DND-41 (cell line): ENCODE results near the gene ARHGEF7.
A peak's percentile ranks its signal among the peaks of the same experiment; 100 is the strongest.

Source experiments
- ATAC-seq: fragments of 200-7000 bp; cut with Tn5 transposase; 3 replicates; pipeline ENCODE4 v1.9.1; 2021; ENCODE audit warnings: low read depth; ENCODE audit not compliant: insufficient read depth
- DNase-seq: peaks from one replicate; pipeline ENCODE4 v3.0.0-alpha.2; 2020
- H2AFZ ChIP-seq: 2 replicates; pipeline ENCODE4 v1.6.0; 2012; ENCODE audit warnings: low read depth, low read length
- H3K27ac ChIP-seq: 2 replicates; pipeline ENCODE4 v1.5.1; 2012; ENCODE audit warnings: low read length, inconsistent platforms
- H3K27me3 ChIP-seq: fragments of 200-600 bp; sonication (generic); 2 replicates; pipeline ENCODE4 v1.6.0; 2012; ENCODE audit warnings: low read length, mild to moderate bottlenecking, inconsistent platforms; ENCODE audit not compliant: insufficient read depth, poor library complexity
- H3K36me3 ChIP-seq: 2 replicates; pipeline ENCODE4 v1.5.1; 2012; ENCODE audit warnings: low read length, inconsistent platforms; ENCODE audit not compliant: insufficient read depth
- H3K4me1 ChIP-seq: 2 replicates; pipeline ENCODE4 v1.5.1; 2012; ENCODE audit warnings: mild to moderate bottlenecking, low read length; ENCODE audit not compliant: insufficient read depth
- H3K4me2 ChIP-seq: 2 replicates; pipeline ENCODE4 v1.6.0; 2012; ENCODE audit warnings: mild to moderate bottlenecking, moderate library complexity, low read length, inconsistent platforms; ENCODE audit not compliant: insufficient read depth
- H3K4me3 ChIP-seq, 2 experiments: fragments of 200-600 bp in 1 of 2; shearing (Covaris generic) in 1 of 2; 2 replicates each; pipeline ENCODE4 v1.5.1; 2012 to 2016; ENCODE audit warnings: inconsistent platforms in 2 of 2, low read length in 2 of 2, mild to moderate bottlenecking in 2 of 2, low read depth in 1 of 2, moderate library complexity in 1 of 2
- H3K79me2 ChIP-seq: 2 replicates; pipeline ENCODE4 v1.6.0; 2012; ENCODE audit warnings: low read length, inconsistent platforms; ENCODE audit not compliant: insufficient read depth
- H3K9ac ChIP-seq: 2 replicates; pipeline ENCODE4 v1.6.0; 2012; ENCODE audit warnings: low read depth, mild to moderate bottlenecking, inconsistent platforms, low read length, moderate library complexity
- H3K9me3 ChIP-seq: 2 replicates; pipeline ENCODE4 v1.5.1; 2012; ENCODE audit warnings: low read length, moderate library complexity, mild to moderate bottlenecking, inconsistent platforms; ENCODE audit not compliant: insufficient read depth, severe bottlenecking
- H4K20me1 ChIP-seq: 2 replicates; pipeline ENCODE4 v1.6.0; 2012; ENCODE audit warnings: low read length; ENCODE audit not compliant: insufficient read depth
- EZH2 ChIP-seq: IDR thresholded peaks from 3 replicates; pipeline ENCODE4 v1.6.1; 2012; ENCODE audit warnings: borderline replicate concordance, low read depth, mild to moderate bottlenecking, moderate library complexity, low read length, inconsistent platforms; ENCODE audit not compliant: severe bottlenecking
- TF ChIP-seq, protein P1 (sequence below): IDR thresholded peaks from 2 replicates; pipeline ENCODE4 v1.5.1; 2012; ENCODE audit warnings: borderline replicate concordance, low read length, moderate library complexity, mild to moderate bottlenecking; ENCODE audit not compliant: poor library complexity, severe bottlenecking; ENCODE audit errors: extremely low read depth

The ARHGEF7 gene

DNA sequence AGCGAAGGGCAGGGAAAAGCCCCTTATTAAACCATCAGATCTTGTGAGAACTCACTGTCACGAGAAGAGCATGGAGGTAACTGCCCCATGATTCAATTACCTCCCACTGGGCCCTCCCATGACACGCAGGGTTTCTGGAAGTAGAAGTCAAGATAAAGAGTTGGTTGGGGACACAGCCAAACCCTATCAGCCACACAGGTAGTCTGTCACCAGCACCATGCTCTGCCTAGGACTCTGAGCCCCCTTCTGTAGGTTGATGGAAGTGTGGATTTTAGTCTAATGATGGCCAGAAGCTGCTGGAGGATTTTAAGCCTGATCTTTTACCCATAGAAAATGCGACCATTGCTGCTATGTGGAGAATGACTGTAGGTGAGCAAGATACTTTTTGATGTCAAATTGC, 60.8 kb downstream of the ARHGEF7 start:
- Histone ChIP-seq H3K9ac (peak overlapping the region; percentile 51), H4K20me1 (peaks cover 29% of the 10 kb centered on the region; the same call in 1 of the 2 replicates), H2AFZ (no peak overlapping the region), H3K4me1 (peaks cover 100% of the 10 kb centered on the region), H3K4me3 (peak overlapping the region in 1 of 2 experiments; percentile 46; a peak in 1 of 4 replicates), H3K36me3 (peaks cover 49% of the 10 kb centered on the region), H3K27me3 (no peaks in the 10 kb centered on the region), H3K79me2 (peaks cover 95% of the 10 kb centered on the region), H3K9me3 (no peaks in the 10 kb centered on the region), H3K27ac (peak overlapping the region; percentile 97), H3K4me2 (peak overlapping the region; percentile 61)
- ATAC-seq (no peak), DNase-seq (no peak)
- no peak for TF ChIP-seq EZH2
- TF ChIP-seq, protein P1, sequence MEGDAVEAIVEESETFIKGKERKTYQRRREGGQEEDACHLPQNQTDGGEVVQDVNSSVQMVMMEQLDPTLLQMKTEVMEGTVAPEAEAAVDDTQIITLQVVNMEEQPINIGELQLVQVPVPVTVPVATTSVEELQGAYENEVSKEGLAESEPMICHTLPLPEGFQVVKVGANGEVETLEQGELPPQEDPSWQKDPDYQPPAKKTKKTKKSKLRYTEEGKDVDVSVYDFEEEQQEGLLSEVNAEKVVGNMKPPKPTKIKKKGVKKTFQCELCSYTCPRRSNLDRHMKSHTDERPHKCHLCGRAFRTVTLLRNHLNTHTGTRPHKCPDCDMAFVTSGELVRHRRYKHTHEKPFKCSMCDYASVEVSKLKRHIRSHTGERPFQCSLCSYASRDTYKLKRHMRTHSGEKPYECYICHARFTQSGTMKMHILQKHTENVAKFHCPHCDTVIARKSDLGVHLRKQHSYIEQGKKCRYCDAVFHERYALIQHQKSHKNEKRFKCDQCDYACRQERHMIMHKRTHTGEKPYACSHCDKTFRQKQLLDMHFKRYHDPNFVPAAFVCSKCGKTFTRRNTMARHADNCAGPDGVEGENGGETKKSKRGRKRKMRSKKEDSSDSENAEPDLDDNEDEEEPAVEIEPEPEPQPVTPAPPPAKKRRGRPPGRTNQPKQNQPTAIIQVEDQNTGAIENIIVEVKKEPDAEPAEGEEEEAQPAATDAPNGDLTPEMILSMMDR: peak; percentile 34

DNA sequence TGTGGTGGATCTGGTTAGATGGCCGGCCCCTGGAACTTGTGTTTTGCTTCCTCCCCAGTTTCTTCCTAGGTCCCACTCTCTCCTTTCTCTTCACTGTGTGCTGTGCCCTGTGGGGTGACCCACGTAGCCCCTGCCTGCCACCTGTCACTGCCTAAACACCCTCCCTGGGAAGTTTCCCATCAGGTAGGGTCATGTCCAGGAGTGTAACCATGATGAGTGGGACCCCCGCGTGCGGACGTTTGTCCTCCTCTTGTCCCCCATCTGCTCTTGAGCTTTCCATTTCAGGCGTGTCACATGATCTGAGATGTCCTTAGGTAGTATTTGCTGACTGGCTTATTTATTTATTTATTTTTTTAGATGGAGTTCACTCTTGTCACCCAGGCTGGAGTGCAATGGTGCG, 61.3 kb downstream of the ARHGEF7 start:
- Histone ChIP-seq H3K9me3 (no peaks in the 10 kb centered on the region), H3K4me2 (peak overlapping the region; percentile 61), H3K4me3 (peak overlapping the region in 1 of 2 experiments; percentile 46; a peak in 1 of 4 replicates), H3K27ac (peak overlapping the region; percentile 97), H3K4me1 (peaks cover 100% of the 10 kb centered on the region), H3K9ac (peak overlapping the region; percentile 51), H3K79me2 (peaks cover 95% of the 10 kb centered on the region), H2AFZ (no peak overlapping the region), H4K20me1 (peaks cover 27% of the 10 kb centered on the region; the same call in 1 of the 2 replicates), H3K27me3 (no peaks in the 10 kb centered on the region), H3K36me3 (peaks cover 50% of the 10 kb centered on the region)
- no peak for TF ChIP-seq EZH2
- TF ChIP-seq, protein P1: no peak
- DNase-seq (no peak), ATAC-seq (no peak)

DNA sequence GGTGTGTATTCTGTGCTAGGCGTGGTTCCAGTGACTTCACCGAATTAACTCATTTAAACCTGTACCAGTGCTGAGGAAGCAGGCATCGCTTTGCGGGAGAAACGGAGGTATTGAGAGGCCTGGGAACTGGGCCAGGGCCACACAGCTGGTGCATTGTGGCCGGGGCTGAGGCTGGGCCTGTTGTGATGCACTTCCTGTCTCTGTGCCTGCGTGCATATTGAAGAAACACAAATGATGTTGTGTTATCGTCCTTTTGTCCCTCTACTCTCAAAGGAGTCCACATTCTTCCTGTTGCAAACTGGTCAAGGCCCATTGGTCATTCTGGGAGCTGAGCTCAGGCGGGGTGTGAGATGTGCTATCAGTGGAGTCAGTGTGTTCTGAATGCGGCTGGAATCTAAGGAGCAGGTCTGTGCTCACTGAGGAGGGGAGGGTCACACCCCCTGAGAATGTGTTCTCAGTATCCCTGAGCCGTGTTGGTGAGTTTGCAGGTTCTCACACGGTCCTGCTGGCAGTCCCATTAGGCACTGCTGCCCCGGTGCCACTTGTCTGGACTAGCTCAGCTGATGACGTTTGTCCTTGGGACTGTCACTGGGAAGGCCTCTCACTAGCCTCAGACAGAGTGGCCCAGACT, 62.1 kb downstream of the ARHGEF7 start:
- Histone ChIP-seq H3K27me3 (no peaks in the 10 kb centered on the region), H3K9ac (peak overlapping the region; percentile 51), H3K27ac (peak overlapping the region; percentile 97), H3K4me3 (peak overlapping the region in 1 of 2 experiments; percentile 48; a peak in 2 of 4 replicates), H3K4me1 (peaks cover 100% of the 10 kb centered on the region), H3K4me2 (peak overlapping the region; percentile 61), H2AFZ (no peak overlapping the region), H3K79me2 (peaks cover 95% of the 10 kb centered on the region), H3K9me3 (no peaks in the 10 kb centered on the region), H3K36me3 (peaks cover 51% of the 10 kb centered on the region), H4K20me1 (peaks cover 19% of the 10 kb centered on the region; the same call in 1 of the 2 replicates)
- DNase-seq: peak; percentile 90
- ATAC-seq: peak; percentile 88
- TF ChIP-seq, protein P1: no peak
- TF ChIP-seq EZH2: no peak
